Measurements from ENCODE around the gene UFC1. TPM values are rescaled to one million over a fixed set of nuclear protein-coding genes. Genes with fewer than 3 reads are reported as not detected.

UFC1 gene
- total and polyA plus RNA-seq, 8 donors = 59.5 to 107 (median 76.0) TPM

DNA sequence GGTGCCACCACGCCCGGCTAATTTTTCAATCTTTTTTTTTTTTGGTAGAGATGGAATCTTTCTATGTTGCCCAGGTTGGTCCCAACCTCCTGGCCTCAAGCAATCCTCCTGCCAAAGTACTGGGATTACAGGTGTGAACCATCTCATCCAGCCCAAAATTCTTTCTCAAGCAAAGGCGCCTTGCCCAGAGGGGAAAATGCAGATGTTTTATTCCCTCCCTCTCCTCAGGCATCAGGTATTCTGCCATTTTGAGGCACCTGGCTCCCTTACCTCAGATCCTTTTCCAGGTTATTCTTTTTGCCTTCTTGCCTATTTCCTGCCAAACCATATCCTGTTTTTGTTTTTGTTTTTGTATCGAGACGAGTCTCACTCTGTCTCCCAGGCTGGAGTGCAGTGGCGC lies 34.6 kb downstream of the UFC1 start:
- intact Hi-C loops (cut with DNase I) = no loop called here
- TF ChIP-seq, protein P1, sequence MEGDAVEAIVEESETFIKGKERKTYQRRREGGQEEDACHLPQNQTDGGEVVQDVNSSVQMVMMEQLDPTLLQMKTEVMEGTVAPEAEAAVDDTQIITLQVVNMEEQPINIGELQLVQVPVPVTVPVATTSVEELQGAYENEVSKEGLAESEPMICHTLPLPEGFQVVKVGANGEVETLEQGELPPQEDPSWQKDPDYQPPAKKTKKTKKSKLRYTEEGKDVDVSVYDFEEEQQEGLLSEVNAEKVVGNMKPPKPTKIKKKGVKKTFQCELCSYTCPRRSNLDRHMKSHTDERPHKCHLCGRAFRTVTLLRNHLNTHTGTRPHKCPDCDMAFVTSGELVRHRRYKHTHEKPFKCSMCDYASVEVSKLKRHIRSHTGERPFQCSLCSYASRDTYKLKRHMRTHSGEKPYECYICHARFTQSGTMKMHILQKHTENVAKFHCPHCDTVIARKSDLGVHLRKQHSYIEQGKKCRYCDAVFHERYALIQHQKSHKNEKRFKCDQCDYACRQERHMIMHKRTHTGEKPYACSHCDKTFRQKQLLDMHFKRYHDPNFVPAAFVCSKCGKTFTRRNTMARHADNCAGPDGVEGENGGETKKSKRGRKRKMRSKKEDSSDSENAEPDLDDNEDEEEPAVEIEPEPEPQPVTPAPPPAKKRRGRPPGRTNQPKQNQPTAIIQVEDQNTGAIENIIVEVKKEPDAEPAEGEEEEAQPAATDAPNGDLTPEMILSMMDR (IDR thresholded peaks at IDR 0.05) = no peak
- Histone ChIP-seq H3K36me3 (no peaks in the 10 kb centered on the region), H3K9me3 (no peaks in the 10 kb centered on the region), H3K27me3 (no peaks in the 10 kb centered on the region), H3K27ac (no peak overlapping the region), H3K4me3 (no peak overlapping the region), H3K4me1 (no peaks in the 10 kb centered on the region)
- ATAC-seq (no peak), DNase-seq (no peak), FAIRE-seq (no peak)
- 82 to 83% methylated on average over 6 of the region's 6 CpGs for whole genome bisulfite sequencing, 2 donors

GRCh38 chr1:161189036-161189435 lies 35.3 kb downstream of the UFC1 start:
- no peaks in the 10 kb centered on the region for H3K27me3 ChIP-seq
- no peaks in the 10 kb centered on the region for H3K36me3 ChIP-seq
- no peak overlapping the region for H3K4me3 ChIP-seq
- ATAC-seq (no peak), FAIRE-seq (no peak), DNase-seq (no peak)
- H3K4me1 ChIP-seq = no peaks in the 10 kb centered on the region
- TF ChIP-seq, protein P1 (IDR thresholded peaks at IDR 0.05) = no peak
- H3K27ac ChIP-seq = no peak overlapping the region
- intact Hi-C loops (cut with DNase I) = no loop called here
- 79 to 88% methylated on average over 5 of the region's 5 CpGs for WGBS, 2 donors
- no peaks in the 10 kb centered on the region for H3K9me3 ChIP-seq

- FAIRE-seq = no peak
- DNase-seq = no peak
Observed at GRCh38 chr1:161190962-161191521, 37.3 kb downstream of the UFC1 start.

DNA sequence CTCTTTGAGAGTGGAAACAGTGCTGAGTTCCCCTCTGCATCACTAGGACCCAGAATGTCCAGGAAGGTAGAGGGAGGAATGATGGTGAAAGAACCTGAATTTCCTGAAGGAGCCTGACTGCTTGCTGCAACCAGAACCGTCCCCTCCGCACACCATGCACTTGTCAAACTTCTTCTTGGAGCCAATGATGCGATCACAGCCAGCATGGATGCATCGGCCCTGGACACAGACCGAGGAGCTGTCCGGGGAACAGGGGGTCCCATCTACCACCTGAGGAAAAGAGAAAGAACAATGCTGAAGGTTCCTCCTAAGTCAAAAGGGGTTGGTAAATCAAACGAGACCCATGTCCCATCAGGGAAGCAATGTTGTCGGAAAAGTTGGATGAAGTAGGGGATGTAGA lies 38.2 kb downstream of the UFC1 start:
- H3K4me3 ChIP-seq = no peak overlapping the region
- no peak overlapping the region for H3K27ac ChIP-seq
- no peak for ATAC-seq
- 41 to 42% methylated on average over 8 of the region's 8 CpGs for WGBS, 2 donors
- intact Hi-C loops (cut with DNase I) = loop anchor here in 2 of 3 donors (5.0 to 10.0 kb wide), 2 partner anchors 183 to 190 kb away; no protein-coding TSS in a partner anchor
- H3K4me1 ChIP-seq = no peaks in the 10 kb centered on the region
- H3K9me3 ChIP-seq = no peaks in the 10 kb centered on the region
- no peak for DNase-seq
- FAIRE-seq = no peak
- no peaks in the 10 kb centered on the region for H3K27me3 ChIP-seq
- H3K36me3 ChIP-seq = no peaks in the 10 kb centered on the region
- TF ChIP-seq, protein P1 (IDR thresholded peaks at IDR 0.05) = no peak

More at GRCh38 chr1:161190962-161191521, 37.3 kb downstream of the UFC1 start:
- Histone ChIP-seq H3K4me3 (no peak overlapping the region), H3K36me3 (no peaks in the 10 kb centered on the region), H3K4me1 (no peaks in the 10 kb centered on the region), H3K27ac (no peak overlapping the region), H3K9me3 (no peaks in the 10 kb centered on the region), H3K27me3 (no peaks in the 10 kb centered on the region)
- TF ChIP-seq, protein P1 (IDR thresholded peaks at IDR 0.05) = no peak
- WGBS, 2 donors = 41 to 48% methylated on average over 22 of the region's 22 CpGs
- no peak for ATAC-seq
- intact Hi-C loops (cut with DNase I) = loop anchor here in 2 of 3 donors (5.0 to 10.0 kb wide), 2 partner anchors 184 to 191 kb away; no protein-coding TSS in a partner anchor

All from pancreas (tissue), 10 donors.